ENCODE measurements around the gene POLRMT.
"Not testable (repeated sequence)": the region's sequence is repeated elsewhere in the genome, so short reads cannot be mapped to it uniquely, and the experiment has no call there.

POLRMT gene

GRCh38 chr19:624433-625109 is 8.8 kb downstream of the POLRMT start:
- no peak overlapping the region for H3K4me3 ChIP-seq (ENCODE audit: low read depth, low read length)

GRCh38 chr19:623974-624373 is 9.4 kb downstream of the POLRMT start:
- TF ChIP-seq CTCF (IDR thresholded peaks at IDR 0.05; ENCODE audit: low read depth, low read length): no peak
- H3K4me3 ChIP-seq (ENCODE audit: low read depth, low read length): no peak overlapping the region

More at GRCh38 chr19:624433-625109, 8.8 kb downstream of the POLRMT start:
- no peak for TF ChIP-seq CTCF (IDR thresholded peaks at IDR 0.05; ENCODE audit: low read depth, low read length)

- no peak overlapping the region for H3K4me3 ChIP-seq (ENCODE audit: low read depth, low read length)
- TF ChIP-seq CTCF (IDR thresholded peaks at IDR 0.05; ENCODE audit: low read depth, low read length): no peak
Observed at GRCh38 chr19:623175-623916, 10.0 kb downstream of the POLRMT start.

- TF ChIP-seq CTCF (IDR thresholded peaks at IDR 0.05; ENCODE audit: low read depth, low read length): no peak
- H3K4me3 ChIP-seq (ENCODE audit: low read depth, low read length): no peak overlapping the region
Observed at GRCh38 chr19:622666-623065, 10.7 kb downstream of the POLRMT start.

GRCh38 chr19:621819-622218 is 11.5 kb downstream of the POLRMT start:
- H3K4me3 ChIP-seq (ENCODE audit: low read depth, low read length): no peak overlapping the region
- TF ChIP-seq CTCF (IDR thresholded peaks at IDR 0.05; ENCODE audit: low read depth, low read length): no peak

- H3K4me3 ChIP-seq (ENCODE audit: low read depth, low read length): not testable (repeated sequence)
Observed at GRCh38 chr19:621191-621590, 12.1 kb downstream of the POLRMT start.

- no peak overlapping the region for H3K4me3 ChIP-seq (ENCODE audit: low read depth, low read length)
- no peak for TF ChIP-seq CTCF (IDR thresholded peaks at IDR 0.05; ENCODE audit: low read depth, low read length)
Observed at GRCh38 chr19:620166-620862, 13.0 kb downstream of the POLRMT start.

Data from WI38 (cell line).